ENCODE measurements around the gene ST3GAL2.

- no peak for TF ChIP-seq EZH2 (IDR thresholded peaks at IDR 0.05)
- no peak for TF ChIP-seq POLR2AphosphoS5 (IDR thresholded peaks at IDR 0.05; ENCODE audit: borderline replicate concordance, low read depth, low read length)
- TF ChIP-seq FOXP2 (optimal IDR thresholded peaks at IDR 0.05; ENCODE audit: control extremely low read depth, extremely low read length, insufficient read depth), result no peak
These were observed 48.1 kb downstream of the ST3GAL2 start for GRCh38 chr16:70390774-70391173.

All from SK-N-MC (cell line).